ENCODE measurements around the gene MNAT1. TPM values are rescaled to one million over a fixed set of nuclear protein-coding genes. Genes with fewer than 3 reads are reported as not detected.

The MNAT1 gene
- total and polyA plus RNA-seq, 9 of the 15 experiments (the other 6 are each of a cell fraction or from before 2014, with no cell fraction given) = 37.8 to 83.3 (median 60.4) TPM

GRCh38 chr14:60989599-60989998 lies 255.0 kb downstream of the MNAT1 start (continued):
- no peak for TF ChIP-seq CHD7 (IDR thresholded peaks at IDR 0.05; ENCODE audit: low read depth, low read length)
- no peak for TF ChIP-seq ZNF347 (CRISPR knock-in tag; IDR thresholded peaks at IDR 0.05; ENCODE audit: low read depth)
- no peak for TF ChIP-seq NCOA4 (IDR thresholded peaks at IDR 0.05; ENCODE audit: partially characterized antibody)
- no peak for TF ChIP-seq SMARCB1 (IDR thresholded peaks at IDR 0.05; ENCODE audit: insufficient read length, low read depth)
- no peak for TF ChIP-seq KDM5B (IDR thresholded peaks at IDR 0.05; ENCODE audit: insufficient replicate concordance, low read depth, low read length)
- TF ChIP-seq PHB2 (IDR thresholded peaks at IDR 0.05; ENCODE audit: low read depth) = peak; percentile 68
- TF ChIP-seq ZBTB43 (CRISPR knock-in tag; IDR thresholded peaks at IDR 0.05) = no peak
- TF ChIP-seq CHAMP1 (IDR thresholded peaks at IDR 0.05) = peak; percentile 81; the same call in 1 of the 2 replicates
- no peak for TF ChIP-seq TAF15 (IDR thresholded peaks at IDR 0.05; ENCODE audit: low read depth, low read length)
- peak; percentile 61; the same call in 1 of the 2 replicates for TF ChIP-seq HES1 (IDR thresholded peaks at IDR 0.05; ENCODE audit: low read depth)
- TF ChIP-seq IRF2 (CRISPR knock-in tag; IDR thresholded peaks at IDR 0.05) = no peak
- TF ChIP-seq GATAD2B (IDR thresholded peaks at IDR 0.05; ENCODE audit: borderline replicate concordance) = peak; percentile 63; the same call in 1 of the 2 replicates
- no peak for TF ChIP-seq TEAD2 (tag; IDR thresholded peaks at IDR 0.05)

Measured in K562 (cell line).